Esophagus mucosa (tissue), 1 donor: ENCODE measurements around the gene OAT. TPM values are rescaled to one million over a fixed set of nuclear protein-coding genes. Genes with fewer than 3 reads are reported as not detected.

ENCODE experiments used
- ATAC-seq: fragments of 200-7000 bp; cut with Tn5 transposase; one replicate; pipeline ENCODE4 v1.9.1; 2020
- total RNA-seq: library from RNA; stranded (reverse); gene quantifications from one replicate; pipeline ENCODE4 v1.2.4, GENCODE V29; 2023
- donor health status: DM: yes; HTN: yes; CAD: no.

Gene OAT
- total RNA-seq, 1 donor from 2014 or later, result 104 TPM

- ATAC-seq, result no peak
These were observed 16.4 kb downstream of the OAT start for GRCh38 chr10:124402273-124402672.

GRCh38 chr10:124401633-124402032 lies 17.1 kb downstream of the OAT start:
- ATAC-seq, result no peak

- peak; percentile 48 for ATAC-seq
These were observed 24.1 kb downstream of the OAT start for GRCh38 chr10:124394583-124394982.

- no peak for ATAC-seq
These were observed 25.9 kb downstream of the OAT start for GRCh38 chr10:124392626-124393342.

- no peak for ATAC-seq
These were observed 28.1 kb downstream of the OAT start for GRCh38 chr10:124390471-124391187.

- no peak for ATAC-seq
These were observed 28.9 kb downstream of the OAT start for GRCh38 chr10:124389613-124390361.

GRCh38 chr10:124388823-124389612 lies 29.7 kb downstream of the OAT start:
- ATAC-seq, result peak; percentile 97

- ATAC-seq, result peak; percentile 20
These were observed 30.3 kb downstream of the OAT start for GRCh38 chr10:124388476-124388822.

GRCh38 chr10:124387078-124387874 lies 31.4 kb downstream of the OAT start:
- ATAC-seq, result no peak

- no peak for ATAC-seq
These were observed 32.3 kb downstream of the OAT start for GRCh38 chr10:124386186-124387077.

- ATAC-seq, result no peak
These were observed 33.0 kb downstream of the OAT start for GRCh38 chr10:124385627-124386185.

GRCh38 chr10:124384591-124385190 lies 34.0 kb downstream of the OAT start:
- no peak for ATAC-seq

- ATAC-seq, result no peak
These were observed 34.6 kb downstream of the OAT start for GRCh38 chr10:124384172-124384571.

GRCh38 chr10:124383496-124383895 lies 35.2 kb downstream of the OAT start:
- no peak for ATAC-seq

- no peak for ATAC-seq
These were observed 37.6 kb downstream of the OAT start for GRCh38 chr10:124381011-124381611.

GRCh38 chr10:124380256-124380995 lies 38.3 kb downstream of the OAT start:
- no peak for ATAC-seq

- ATAC-seq, result no peak
These were observed 39.0 kb downstream of the OAT start for GRCh38 chr10:124379609-124380193.

- peak; percentile 71 for ATAC-seq
These were observed 39.7 kb downstream of the OAT start for GRCh38 chr10:124378881-124379471.
